HG03064 (cell line): ENCODE measurements around the gene SCTR.

Experiments used
- ATAC-seq: cut with Tn5 transposase; IDR thresholded peaks from one replicate; pipeline ENCODE4 v1.9.1; 2021; ENCODE audit warnings: low read depth; ENCODE audit not compliant: unreplicated experiment

SCTR gene

DNA sequence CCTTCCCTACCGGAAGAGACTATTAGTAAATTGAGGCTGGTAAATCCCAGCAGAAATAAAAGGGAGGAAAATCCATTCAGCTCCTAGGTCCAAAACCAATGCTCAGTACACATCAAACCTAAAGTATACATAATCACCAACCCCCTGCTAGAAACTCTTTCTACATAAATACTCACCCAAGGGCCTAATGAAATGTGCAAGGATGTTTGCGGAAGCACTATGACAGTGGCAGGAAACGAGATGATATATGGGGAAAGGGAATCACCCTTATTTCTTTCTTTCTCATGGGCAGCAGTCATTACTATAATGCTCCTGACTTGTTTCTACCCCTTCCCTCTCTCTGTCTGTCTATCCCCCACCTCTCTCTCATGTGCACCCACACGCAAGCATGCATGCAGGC lies 1.3 kb upstream of the SCTR start:
- ATAC-seq: no peak

- no peak for ATAC-seq
These were observed 816 bp downstream of the SCTR start for GRCh38 chr2:119523383-119523951.

GRCh38 chr2:119522671-119523070 lies 1.6 kb downstream of the SCTR start:
- no peak for ATAC-seq

GRCh38 chr2:119521433-119522050 lies 2.7 kb downstream of the SCTR start:
- no peak for ATAC-seq

DNA sequence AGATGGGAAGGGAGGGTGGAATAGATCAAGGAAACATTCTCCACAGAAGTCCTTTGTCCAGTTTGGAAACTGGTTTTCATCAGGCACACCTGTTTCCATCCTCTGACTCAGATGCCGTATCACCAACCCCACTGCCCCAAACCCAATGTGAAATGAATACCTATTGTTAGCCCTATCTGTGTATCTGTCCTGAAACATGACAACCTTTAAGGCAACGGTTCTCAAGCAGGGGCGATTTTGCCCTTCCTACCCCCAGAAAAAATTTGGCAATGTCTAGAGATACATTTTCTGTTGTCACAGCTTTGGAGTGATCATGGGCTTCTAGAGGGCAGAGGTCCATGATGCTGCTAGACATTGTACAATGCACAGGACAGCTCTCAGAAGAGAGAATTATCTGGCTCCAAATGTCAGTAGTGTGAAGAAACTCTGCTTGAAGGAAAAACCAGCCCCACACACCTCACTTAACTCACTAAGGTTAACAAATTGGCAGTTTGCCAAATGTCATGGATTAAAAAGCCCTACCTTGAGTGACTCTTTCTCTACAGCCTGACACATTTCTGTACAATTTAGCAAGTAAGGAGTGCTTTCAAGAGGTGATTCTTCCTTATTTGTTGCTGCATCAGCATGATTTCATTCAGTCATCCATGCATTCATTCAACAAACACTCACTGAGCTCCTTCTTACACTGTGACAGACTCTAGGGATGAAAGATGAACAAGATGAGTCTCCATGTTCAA lies 3.4 kb downstream of the SCTR start:
- ATAC-seq: no peak

DNA sequence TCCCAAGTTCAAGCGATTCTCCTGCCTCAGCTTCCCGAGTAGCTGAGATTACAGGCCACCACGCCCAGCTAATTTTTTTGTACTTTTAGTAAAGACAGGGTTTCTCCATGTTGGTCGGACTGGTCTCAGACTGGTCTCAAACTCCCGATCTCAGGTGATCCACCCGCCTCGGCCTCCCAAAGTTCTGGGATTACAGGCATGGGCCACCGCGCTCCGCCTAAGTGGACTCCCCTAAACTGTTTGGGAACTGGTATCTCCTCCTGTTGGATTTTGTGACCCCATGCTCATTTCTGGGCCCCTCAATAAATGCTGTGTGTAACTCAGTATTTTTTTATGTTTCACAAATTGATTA lies 5.2 kb downstream of the SCTR start:
- no peak for ATAC-seq

DNA sequence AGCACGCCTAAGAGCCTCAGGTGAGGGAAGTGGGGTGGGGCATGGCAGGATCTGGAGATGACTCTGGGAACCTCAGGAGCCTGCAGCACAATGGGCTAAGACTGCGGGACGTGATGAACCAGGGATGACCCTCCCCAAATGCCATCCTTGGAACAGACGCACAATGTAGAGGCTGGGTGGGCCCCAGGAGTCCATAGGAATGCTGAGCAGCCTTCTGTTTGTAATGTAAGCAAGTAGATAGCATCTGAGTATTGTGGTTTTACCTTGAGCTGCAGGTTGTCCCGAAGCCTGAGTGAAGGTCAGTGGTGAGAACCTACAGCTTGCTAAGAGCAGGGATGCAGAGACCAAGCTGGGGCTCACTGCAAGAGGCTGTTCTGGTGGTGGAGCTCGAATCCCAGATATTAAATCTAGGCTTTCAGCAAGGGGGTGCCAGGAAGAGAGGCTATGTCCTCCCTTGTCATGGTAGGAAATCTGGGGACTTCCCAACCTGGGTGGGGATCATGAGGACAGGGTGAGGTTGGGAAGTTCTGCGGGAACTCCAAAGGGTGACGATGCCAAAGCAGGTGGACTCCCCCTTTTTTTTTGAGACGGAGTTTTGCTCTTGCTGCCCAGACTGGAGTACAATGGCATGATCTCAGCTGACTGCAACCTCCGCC lies 5.8 kb downstream of the SCTR start:
- no peak for ATAC-seq

GRCh38 chr2:119517433-119517832 lies 6.8 kb downstream of the SCTR start:
- peak; percentile 78 for ATAC-seq

DNA sequence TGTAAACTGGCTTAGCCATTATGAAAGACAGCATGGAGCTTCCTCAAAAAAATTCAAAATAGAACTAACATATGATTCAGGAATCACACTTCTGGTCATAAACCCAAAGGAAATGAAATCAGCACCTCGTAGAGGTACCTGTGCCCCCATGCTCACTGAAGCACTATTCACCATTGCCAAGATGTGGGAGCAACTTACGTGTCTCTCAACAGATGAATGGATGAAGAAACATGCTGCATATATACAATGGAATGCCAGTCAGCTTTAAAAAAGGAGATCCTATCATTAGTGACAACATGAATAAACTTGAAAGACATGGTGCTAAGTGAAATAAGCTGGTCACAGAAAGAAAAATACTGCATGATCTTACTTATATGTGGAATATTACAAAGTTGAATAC lies 8.2 kb downstream of the SCTR start:
- no peak for ATAC-seq

DNA sequence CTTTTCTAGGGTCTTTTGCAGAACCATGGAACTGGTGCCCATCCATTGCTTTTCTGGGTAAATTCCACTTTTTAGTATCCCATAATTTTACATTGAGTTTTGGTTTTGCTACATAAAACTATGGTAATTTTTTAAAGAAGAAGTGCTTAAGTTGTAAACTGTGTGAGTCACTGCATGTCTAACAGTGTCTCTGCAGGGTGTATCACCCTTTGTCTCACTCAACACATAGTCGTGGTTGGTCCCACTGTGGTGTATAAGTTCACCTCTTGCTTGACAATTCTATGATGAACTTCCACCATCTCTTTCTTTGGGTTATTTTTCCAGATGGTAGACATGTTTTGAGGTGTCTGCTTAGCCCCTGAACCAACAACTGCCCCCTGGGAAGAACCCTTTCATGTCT lies 10.5 kb downstream of the SCTR start:
- no peak for ATAC-seq

GRCh38 chr2:119512946-119513345 lies 11.3 kb downstream of the SCTR start:
- ATAC-seq: no peak

- no peak for ATAC-seq
These were observed 12.3 kb downstream of the SCTR start for GRCh38 chr2:119511989-119512388.

- ATAC-seq: no peak
These were observed 15.5 kb downstream of the SCTR start for GRCh38 chr2:119508756-119509155.

- ATAC-seq: no peak
These were observed 27.6 kb downstream of the SCTR start for GRCh38 chr2:119496682-119497081.

DNA sequence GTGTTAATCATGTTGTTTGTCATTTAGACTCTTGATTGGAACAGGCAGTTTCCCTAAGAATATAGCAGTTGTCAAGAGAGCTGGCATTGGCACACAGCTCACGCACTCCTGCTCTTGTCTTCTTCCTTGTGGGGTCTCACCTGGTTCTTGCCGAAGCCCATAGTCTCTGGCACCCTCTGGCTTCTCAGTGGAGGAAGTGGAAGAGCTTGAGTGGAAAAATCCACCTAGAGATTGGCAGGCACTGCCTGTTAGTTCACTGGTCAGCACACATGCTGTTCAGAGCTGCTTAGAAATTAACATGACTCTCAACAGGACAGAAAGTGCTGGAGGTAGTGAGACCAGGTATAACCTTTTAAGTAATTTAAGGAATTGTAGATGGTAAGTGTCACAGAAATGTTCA lies 28.3 kb downstream of the SCTR start:
- no peak for ATAC-seq

- ATAC-seq: no peak
These were observed 30.0 kb downstream of the SCTR start for GRCh38 chr2:119494163-119494790.

GRCh38 chr2:119491776-119492525 lies 32.3 kb downstream of the SCTR start:
- no peak for ATAC-seq

DNA sequence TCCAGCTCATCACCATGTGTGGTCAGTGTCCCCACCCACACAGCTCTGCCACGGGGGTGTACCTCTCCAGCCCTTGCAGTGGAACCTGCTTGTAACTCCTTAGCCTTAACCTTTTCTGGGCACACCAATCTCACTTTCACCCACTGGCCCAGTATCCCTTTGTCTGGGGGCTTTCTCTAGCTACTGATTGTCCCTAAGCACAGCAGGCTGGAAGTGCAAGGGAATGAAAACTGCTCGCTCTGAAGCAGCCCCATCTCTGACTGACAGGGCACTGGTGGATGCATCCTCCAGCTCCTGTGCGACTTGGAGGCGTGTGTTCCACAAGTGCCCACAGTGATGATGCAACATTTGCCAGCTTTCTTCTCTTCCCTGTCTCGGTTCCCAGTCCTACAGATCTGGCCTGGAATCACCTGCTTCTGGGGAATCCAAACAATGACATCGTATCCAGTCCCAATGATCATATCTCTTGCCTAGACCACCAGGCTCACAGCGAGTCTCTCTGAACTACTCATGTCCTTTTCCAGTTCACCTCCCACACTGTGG lies 33.6 kb downstream of the SCTR start:
- ATAC-seq: no peak

- no peak for ATAC-seq
These were observed 34.2 kb downstream of the SCTR start for GRCh38 chr2:119490106-119490505.

DNA sequence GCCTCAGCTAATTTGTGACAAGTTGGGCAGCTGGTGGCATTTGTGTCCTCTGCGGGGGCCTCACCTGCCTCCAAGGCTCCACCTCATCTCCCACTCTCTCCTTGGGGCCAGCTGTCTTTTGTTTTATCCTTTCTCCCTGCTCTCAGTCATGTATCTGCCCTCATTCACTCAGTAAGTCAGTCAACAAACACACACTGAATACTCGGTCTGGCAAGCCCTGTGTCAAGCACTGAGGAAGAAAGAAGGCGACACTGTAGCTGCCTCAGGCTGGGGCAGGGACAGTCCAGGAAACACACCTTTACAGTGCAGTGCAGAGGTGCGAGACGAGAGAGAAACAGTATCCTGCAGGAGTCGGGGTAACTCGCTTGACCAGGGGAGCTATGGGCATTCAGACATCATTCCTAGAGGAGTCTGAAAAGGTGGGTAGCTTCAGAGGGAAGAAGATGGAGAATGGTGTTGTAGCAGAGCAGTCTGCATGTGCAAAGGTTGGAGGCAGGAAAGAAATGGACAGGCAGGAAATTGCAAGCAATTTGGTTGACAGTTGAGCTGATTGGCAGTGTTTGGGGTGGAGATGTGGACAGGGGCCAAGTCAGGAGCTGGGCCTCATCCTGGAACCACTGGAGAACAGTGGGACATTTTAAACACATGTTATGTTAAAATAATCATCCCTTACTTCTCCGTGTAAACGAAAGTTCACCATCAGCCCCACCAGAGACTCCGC lies 34.9 kb downstream of the SCTR start:
- ATAC-seq: no peak
